Stimulated activated CD4-positive, alpha-beta T cell treated with anti-CD3 and anti-CD28 coated beads, Interleukin-2, amount 100 ng/mL, for 48 hours (primary cell): ENCODE data around the gene TNNI3.
"Not testable (repeated sequence)": the region's sequence is repeated elsewhere in the genome, so short reads cannot be mapped to it uniquely, and the experiment has no call there.

ENCODE experiments used
- DNase-seq, 2 donors: peaks; one replicate each; pipeline ENCODE4 v3.0.0-alpha.2; 2020

The TNNI3 gene

GRCh38 chr19:55172741-55173140, 15.2 kb upstream of the TNNI3 start:
- no peak for DNase-seq

DNA sequence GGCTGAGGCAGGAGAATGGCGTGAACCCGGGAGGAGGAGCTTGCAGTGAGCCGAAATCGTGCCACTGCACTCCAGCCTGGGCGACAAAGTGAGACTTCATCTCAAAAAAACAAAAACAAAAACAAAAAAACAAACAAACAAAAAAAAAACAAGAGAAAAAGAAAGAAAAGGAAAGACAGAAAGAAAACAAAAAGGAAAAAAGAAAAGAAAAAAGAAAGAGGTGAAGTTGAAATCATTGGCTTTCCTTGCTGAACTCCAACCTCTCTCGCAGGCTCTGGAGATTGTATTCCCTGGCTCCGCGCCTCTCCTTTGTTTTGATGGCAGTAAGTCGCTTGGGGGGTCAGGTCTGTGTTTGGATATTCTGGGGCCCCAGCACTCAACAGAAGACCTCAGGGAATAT, 14.8 kb upstream of the TNNI3 start:
- not testable (repeated sequence) for DNase-seq

DNA sequence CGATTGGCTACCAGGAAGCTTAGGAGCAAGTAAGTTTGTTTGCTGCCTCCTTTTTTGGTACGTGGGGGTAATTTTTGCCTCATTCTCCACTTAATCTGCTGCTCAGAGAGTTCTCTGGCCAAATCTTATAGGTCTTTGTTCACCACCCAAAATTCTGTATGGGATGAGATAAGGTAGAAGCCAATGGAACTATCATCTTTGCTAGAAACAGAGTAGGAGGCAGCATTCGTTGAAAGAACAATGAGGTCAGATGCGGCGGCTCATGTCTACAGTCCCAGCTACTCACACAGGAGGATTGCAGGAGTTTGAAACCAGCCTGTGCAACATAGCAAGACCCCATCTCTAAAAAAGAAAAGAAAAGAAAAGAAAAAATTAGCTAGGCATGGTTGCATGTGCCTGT, 13.9 kb upstream of the TNNI3 start:
- no peak for DNase-seq

DNA sequence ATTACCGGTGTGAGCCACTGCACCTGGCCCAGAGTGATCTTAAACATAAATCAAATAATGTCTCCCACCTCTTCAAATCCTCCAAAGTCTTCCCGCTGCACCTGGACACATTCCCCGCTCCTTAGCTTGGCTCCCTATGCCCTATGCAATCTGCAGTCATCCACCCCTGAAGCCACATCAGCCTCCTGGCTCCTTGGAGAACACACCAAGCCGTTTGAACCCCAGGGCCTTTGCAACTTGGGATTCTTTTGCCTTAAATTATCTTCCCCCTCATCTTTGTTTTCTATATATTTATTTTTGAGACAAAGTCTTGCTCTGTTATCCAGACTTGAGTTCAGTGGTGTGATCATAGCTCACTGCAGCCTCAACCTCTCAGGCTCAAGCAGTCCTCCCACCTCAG, 11.6 kb upstream of the TNNI3 start:
- DNase-seq: no peak

DNA sequence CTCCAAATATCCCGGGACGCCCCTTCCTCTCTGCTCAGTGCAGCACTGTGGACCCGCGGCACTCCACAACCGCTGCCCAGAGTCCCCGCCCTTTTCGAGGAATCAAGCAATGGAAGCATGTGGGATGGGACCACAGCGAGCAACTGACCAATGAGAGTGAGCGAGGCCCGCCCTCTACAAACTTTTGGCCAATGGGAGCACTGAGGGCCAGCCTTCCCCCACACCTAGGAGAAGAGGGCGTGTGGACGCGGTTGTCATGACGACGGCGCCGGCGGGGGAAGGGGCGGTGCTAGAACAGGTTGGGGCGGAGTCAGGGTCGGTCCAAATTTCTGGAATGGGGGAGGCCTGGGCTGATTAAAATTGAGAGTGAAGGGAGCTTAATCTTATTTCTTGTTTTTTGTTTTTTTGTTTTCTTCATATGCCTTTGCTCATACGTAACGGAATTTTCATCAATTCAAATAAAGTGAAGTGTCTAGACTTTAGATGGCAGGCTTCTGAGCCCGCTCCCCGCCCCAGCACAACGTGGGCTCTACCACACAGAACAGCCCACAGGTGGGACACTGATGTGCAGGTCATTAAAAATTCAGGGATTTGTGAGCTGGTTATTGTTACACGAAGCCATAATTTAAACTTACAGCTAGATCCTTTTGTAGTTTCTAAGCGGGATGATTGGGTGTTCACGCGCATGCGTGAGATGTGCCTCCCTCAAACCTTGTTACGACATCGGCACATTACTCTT, 9.2 kb upstream of the TNNI3 start, which contains the start of gene DNAAF3:
TSS of gene DNAAF3 (minus strand) at position 84 of the 739 bp plus-strand sequence. CDS start 200 bp downstream, outside the sequence.
- DNase-seq: peak; percentile 61 to 75

- DNase-seq: peak in 1 of 2 donors; percentile 37
These were observed 8.5 kb upstream of the TNNI3 start for GRCh38 chr19:55165952-55166529.

DNA sequence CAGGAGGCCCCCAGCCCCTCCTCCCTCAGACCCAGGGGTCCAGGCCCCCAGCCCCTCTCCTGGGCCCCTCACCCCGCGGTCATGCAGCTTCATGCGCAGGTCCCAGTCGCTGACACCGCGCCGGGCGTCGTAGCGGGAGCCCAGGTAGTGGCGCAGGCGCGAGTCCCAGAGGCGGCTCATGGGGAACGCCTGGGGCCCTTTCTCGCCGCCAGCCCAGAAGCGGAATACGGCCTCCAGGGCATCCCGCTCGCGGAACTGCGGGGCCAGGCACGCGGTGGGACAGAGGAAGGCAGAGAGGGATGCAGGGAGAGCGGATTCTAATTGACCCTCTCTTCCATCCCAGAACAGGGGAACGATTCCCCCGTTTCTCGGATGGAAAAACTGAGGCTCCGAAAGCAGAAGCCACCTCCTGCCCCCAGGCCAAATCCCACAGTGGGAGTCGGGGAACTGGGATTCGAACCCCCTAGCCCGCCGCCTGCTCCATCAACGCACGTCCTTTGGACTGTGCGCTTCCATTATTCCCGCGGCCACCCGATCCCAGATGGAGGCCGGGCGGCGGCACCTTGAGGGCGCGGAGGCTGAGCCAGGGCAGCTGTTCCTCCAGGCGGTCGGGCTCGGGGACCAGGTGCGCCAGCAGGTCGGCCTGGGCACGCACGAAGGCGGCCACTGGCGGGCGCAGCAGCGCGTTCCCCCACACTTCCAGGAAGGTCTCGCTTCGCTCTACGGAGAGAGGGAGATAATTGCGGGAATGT, 4.2 kb upstream of the TNNI3 start:
- no peak for DNase-seq

DNA sequence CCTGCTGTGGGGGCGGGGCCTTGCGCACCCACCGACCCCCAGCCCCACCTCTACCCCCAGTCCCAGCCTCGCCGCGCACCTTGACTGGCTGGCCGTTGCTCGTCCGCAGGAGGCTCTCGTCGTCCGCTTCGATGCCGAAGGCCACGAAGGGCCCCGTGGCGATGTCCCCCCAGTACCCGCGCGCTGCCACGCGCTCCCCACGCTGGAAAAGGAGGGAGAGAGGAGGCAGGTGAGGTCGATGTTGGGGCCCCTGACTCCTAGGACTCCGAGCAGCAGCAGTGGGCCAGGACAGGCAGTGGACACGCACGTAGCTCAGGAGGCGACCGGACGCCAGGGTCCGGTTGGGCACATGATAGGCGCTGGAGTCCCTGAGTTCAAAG, 3.4 kb upstream of the TNNI3 start:
- no peak for DNase-seq

DNA sequence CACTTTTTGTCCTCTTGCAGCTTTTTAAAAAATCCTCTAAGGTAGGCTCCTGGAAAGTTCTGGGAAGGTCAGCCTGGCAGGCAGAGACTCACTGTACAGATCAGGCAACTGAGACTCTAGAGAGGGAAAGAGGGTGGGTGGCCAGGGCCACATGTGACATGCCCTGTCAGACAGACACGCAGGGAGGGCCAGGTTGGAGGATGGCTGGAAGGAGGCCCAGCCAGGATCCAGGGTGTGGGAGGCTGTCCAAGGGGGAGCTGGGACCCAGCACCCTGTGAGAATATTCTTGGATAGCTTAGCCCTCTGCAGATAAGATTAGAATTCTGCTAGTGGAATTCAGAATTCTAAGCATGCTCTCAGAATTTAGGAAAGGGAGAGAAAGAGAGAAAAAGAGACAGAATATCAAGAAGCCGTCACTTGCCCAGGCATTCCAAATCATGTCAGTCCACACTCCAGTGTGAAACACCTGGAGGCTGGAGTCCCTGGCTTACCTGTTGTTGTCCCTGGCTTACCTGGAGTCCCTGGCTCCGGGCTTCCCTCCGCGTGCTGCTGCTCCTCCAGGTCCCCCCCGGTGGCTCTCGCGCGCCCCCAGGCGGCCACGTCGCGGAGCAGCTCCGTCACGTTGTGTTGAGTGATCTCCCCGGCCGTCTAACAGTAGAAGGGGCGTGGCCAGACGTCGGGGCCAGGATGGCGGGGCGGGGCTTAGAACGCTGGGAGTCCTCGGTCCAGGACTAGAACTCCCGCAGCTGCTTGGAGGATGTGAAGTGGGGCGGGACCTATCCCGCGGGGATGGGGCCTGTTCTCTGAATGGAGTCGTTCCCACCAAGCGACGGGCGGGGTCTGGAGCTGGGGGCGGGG, 2.8 kb upstream of the TNNI3 start:
- DNase-seq: peak; percentile 88 to 90

- DNase-seq: no peak
These were observed 1.6 kb upstream of the TNNI3 start for GRCh38 chr19:55158848-55159749.

GRCh38 chr19:55158423-55158822, 891 bp upstream of the TNNI3 start:
- DNase-seq: no peak

GRCh38 chr19:55156202-55157063, 1.1 kb downstream of the TNNI3 start:
- DNase-seq: peak in 1 of 2 donors; percentile 53

GRCh38 chr19:55155784-55156183, 1.7 kb downstream of the TNNI3 start:
- DNase-seq: not testable (repeated sequence)

GRCh38 chr19:55153652-55154264, 3.8 kb downstream of the TNNI3 start:
- DNase-seq: no peak

DNA sequence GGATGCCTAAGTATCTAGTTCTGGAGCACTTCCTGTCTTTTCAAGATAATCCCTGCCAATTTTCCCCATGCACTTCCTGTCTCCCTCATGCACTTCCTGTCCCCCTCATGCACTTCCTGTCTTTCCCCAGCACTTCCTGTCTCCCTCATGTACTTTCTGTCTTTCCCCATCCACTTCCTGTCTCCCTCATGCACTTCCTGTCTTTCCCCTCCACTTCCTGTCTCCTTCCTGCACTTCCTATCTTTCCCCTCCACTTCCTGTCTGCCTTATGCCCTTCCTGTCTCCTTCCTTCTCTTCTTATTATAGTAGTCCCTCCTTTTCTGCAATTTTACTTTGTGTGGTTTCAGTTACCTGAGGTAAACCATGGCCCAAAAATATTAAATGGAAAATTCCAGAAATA, 5.5 kb downstream of the TNNI3 start:
- no peak for DNase-seq

DNA sequence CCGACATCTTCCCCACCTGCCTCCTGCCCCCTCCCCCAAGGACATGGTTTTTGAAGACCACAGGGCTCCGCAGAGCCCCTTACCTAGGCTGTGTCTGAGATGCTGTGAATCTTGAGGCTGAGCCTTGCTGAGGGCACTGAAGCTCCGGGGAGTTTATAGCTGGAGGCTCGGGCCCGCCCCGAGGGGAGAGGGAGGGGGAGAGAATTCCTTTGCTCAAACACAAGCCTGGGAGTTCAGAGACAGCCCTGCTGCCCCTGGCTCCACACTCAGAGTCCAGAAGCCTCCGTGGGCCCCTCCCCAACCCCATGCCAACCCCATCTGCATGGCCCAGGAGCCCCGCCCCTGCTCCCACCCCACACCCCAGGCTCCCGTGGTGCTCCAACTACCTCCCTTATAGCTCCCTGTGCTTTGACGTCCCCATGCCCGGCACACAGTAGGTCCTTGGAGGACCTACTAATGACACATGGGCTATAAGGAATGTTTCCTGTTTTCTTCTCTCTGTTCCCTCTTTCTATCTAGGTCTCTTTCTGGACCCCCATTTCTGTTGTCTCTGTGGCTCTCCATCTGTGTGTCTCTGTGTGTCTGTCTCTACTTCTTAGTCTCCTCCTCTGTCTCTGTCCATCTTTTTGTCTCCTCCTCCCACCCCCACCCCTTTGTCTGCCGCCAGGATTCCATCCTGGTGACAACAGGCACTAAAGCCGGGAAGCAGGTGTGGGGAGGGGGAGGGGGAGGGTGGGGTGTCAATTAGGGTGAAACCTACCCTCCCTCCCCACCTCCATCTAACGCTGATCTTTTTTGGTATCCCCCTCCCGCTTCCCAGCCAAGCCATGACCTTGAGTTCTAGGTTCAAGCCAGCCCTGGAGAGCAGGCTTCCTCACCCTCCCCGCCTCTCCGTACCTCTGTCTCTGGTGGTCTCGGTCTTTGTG, 8.2 kb downstream of the TNNI3 start, which contains the start of gene TNNT1:
TSS of gene TNNT1 (minus strand) at position 129 of the 926 bp plus-strand sequence. CDS start 2,049 bp downstream, outside the sequence.
- DNase-seq: no peak

- no peak for DNase-seq
These were observed 9.8 kb downstream of the TNNI3 start for GRCh38 chr19:55147545-55148251.

- DNase-seq: no peak
These were observed 10.7 kb downstream of the TNNI3 start for GRCh38 chr19:55146705-55147273.
